ENCODE measurements around the gene EPHB3.
A peak's percentile ranks its signal among the peaks of the same experiment; 100 is the strongest.

The EPHB3 gene

DNA sequence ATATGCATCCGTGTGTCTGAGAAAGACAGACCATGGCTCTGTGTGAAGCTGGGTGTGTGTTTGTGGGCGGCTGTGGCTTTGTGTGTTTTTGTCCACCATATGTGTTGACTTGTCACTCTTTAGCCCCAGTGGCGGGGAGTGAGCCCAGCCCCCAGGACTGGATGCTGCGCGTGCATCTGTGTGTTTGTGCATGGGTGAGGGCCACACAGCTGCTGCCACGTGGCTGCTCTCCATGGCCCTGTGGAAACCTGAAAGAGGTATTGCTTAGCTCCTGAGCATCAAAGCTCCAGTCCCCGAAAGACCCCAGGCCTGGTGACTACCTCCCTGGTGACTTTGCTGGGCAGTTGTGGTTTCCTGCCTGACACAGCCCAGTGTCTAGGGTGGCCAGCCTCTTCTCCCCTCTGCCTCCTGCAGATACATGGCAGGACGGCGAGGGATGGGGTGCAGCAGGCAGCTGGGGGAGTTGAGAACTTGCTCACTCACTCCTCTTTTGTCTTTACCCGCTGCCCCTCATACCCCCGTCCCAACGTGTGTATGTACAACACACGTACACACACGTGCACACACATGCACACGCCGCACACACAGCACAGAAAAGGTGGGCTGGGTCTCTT is 6.5 kb downstream of the EPHB3 start:
- peaks cover 19% of the 10 kb centered on the region for H3K4me1 ChIP-seq (ENCODE audit: insufficient read depth, low read length)
- no peaks in the 10 kb centered on the region for H3K36me3 ChIP-seq (ENCODE audit: insufficient read depth, low read depth, low read length)
- H3K27ac ChIP-seq (ENCODE audit: low read length) = no peak overlapping the region
- H3K4me3 ChIP-seq (ENCODE audit: low read length) = peak overlapping the region; percentile 68
- no peaks in the 10 kb centered on the region; the same call in 1 of the 2 replicates for H3K9me3 ChIP-seq (ENCODE audit: insufficient read depth, low read depth, low read length)
- no peak overlapping the region for H3K9ac ChIP-seq (ENCODE audit: low read depth, low read length)
- H3K27me3 ChIP-seq (ENCODE audit: insufficient read depth, low read length) = peaks cover 100% of the 10 kb centered on the region

- peaks cover 95% of the 10 kb centered on the region for H3K27me3 ChIP-seq (ENCODE audit: insufficient read depth, low read length)
- H3K4me1 ChIP-seq (ENCODE audit: insufficient read depth, low read length) = peaks cover 19% of the 10 kb centered on the region
Measured at GRCh38 chr3:184568560-184568923, 7.0 kb downstream of the EPHB3 start.

DNA sequence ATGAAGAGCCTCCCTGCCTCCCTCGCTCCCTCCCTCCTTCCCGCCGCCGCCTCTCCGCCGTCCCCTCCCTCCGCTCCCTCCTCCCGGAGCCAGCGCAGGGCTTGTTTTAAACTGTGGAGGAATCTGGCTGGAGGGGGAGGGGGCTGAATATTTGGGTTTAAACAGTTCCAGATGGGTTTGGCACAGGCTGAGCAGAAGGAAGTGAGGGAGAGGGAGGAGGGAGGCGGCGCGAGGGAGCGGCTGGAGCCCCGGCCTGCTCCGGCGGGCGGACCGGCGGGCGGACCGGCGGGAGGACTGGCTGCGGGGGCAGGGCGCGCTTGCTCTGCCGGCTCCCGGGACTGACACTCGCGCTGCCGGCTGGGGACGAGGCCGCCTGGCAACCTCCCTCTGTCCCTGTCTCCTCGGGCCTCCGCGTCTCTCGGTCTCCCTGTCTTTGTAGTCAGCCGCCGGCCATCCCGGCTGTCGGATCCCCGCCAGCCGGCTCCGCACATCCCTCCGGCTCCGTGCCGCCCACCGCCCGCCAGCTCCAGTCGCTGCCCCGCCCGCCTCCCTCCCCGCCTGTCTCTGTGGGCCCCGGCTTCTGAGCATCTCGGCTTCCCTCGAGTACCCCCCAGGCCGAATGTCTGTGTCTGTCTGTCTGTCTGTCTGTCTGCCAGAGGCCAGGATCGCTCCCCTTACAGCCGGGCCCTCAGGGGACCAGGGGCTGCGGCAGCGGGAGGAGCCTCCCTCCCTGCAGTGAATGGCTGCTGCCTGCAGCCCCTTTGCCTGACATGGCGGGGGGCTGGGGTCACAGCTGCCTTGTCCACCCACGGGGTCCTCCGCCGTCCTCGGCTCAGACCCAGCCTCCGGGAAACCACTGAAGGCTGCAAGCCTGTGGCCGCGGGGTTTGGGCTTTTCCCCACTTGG is 7.6 kb downstream of the EPHB3 start:
- H3K4me1 ChIP-seq (ENCODE audit: insufficient read depth, low read length) = peaks cover 22% of the 10 kb centered on the region
- no peaks in the 10 kb centered on the region for H3K36me3 ChIP-seq (ENCODE audit: insufficient read depth, low read depth, low read length)
- H3K9ac ChIP-seq (ENCODE audit: low read depth, low read length) = no peak overlapping the region
- H3K9me3 ChIP-seq (ENCODE audit: insufficient read depth, low read depth, low read length) = no peaks in the 10 kb centered on the region; the same call in 1 of the 2 replicates
- H3K4me3 ChIP-seq (ENCODE audit: low read length) = peak overlapping the region; percentile 68; the same call in 1 of the 2 replicates
- H3K27ac ChIP-seq (ENCODE audit: low read length) = no peak overlapping the region
- H3K27me3 ChIP-seq (ENCODE audit: insufficient read depth, low read length) = peaks cover 92% of the 10 kb centered on the region

More at GRCh38 chr3:184568560-184568923, 7.0 kb downstream of the EPHB3 start:
- Histone ChIP-seq H3K36me3 (ENCODE audit: insufficient read depth, low read depth, low read length) (no peaks in the 10 kb centered on the region), H3K4me3 (ENCODE audit: low read length) (peak overlapping the region; percentile 68), H3K27ac (ENCODE audit: low read length) (no peak overlapping the region), H3K9ac (ENCODE audit: low read depth, low read length) (no peak overlapping the region), H3K9me3 (ENCODE audit: insufficient read depth, low read depth, low read length) (no peaks in the 10 kb centered on the region; the same call in 1 of the 2 replicates)

GRCh38 chr3:184570035-184570434 is 8.4 kb downstream of the EPHB3 start:
- H3K9me3 ChIP-seq (ENCODE audit: insufficient read depth, low read depth, low read length) = no peaks in the 10 kb centered on the region; the same call in 1 of the 2 replicates
- no peak overlapping the region for H3K9ac ChIP-seq (ENCODE audit: low read depth, low read length)
- H3K27ac ChIP-seq (ENCODE audit: low read length) = no peak overlapping the region
- peak overlapping the region; percentile 68; the same call in 1 of the 2 replicates for H3K4me3 ChIP-seq (ENCODE audit: low read length)
- no peaks in the 10 kb centered on the region for H3K36me3 ChIP-seq (ENCODE audit: insufficient read depth, low read depth, low read length)
- H3K27me3 ChIP-seq (ENCODE audit: insufficient read depth, low read length) = peaks cover 87% of the 10 kb centered on the region
- H3K4me1 ChIP-seq (ENCODE audit: insufficient read depth, low read length) = peaks cover 23% of the 10 kb centered on the region

- Histone ChIP-seq H3K9me3 (ENCODE audit: insufficient read depth, low read depth, low read length) (no peaks in the 10 kb centered on the region; the same call in 1 of the 2 replicates), H3K27me3 (ENCODE audit: insufficient read depth, low read length) (peaks cover 82% of the 10 kb centered on the region), H3K36me3 (ENCODE audit: insufficient read depth, low read depth, low read length) (no peaks in the 10 kb centered on the region), H3K4me3 (ENCODE audit: low read length) (no peak overlapping the region), H3K9ac (ENCODE audit: low read depth, low read length) (no peak overlapping the region), H3K27ac (ENCODE audit: low read length) (no peak overlapping the region), H3K4me1 (ENCODE audit: insufficient read depth, low read length) (peaks cover 24% of the 10 kb centered on the region)
Measured at GRCh38 chr3:184570489-184570888, 8.9 kb downstream of the EPHB3 start.

GRCh38 chr3:184571750-184572377 is 10.3 kb downstream of the EPHB3 start:
- Histone ChIP-seq H3K36me3 (ENCODE audit: insufficient read depth, low read depth, low read length) (no peaks in the 10 kb centered on the region), H3K9ac (ENCODE audit: low read depth, low read length) (no peak overlapping the region), H3K4me3 (ENCODE audit: low read length) (no peak overlapping the region), H3K9me3 (ENCODE audit: insufficient read depth, low read depth, low read length) (no peaks in the 10 kb centered on the region; the same call in 1 of the 2 replicates), H3K4me1 (ENCODE audit: insufficient read depth, low read length) (peaks cover 24% of the 10 kb centered on the region), H3K27me3 (ENCODE audit: insufficient read depth, low read length) (peaks cover 82% of the 10 kb centered on the region), H3K27ac (ENCODE audit: low read length) (no peak overlapping the region)

DNA sequence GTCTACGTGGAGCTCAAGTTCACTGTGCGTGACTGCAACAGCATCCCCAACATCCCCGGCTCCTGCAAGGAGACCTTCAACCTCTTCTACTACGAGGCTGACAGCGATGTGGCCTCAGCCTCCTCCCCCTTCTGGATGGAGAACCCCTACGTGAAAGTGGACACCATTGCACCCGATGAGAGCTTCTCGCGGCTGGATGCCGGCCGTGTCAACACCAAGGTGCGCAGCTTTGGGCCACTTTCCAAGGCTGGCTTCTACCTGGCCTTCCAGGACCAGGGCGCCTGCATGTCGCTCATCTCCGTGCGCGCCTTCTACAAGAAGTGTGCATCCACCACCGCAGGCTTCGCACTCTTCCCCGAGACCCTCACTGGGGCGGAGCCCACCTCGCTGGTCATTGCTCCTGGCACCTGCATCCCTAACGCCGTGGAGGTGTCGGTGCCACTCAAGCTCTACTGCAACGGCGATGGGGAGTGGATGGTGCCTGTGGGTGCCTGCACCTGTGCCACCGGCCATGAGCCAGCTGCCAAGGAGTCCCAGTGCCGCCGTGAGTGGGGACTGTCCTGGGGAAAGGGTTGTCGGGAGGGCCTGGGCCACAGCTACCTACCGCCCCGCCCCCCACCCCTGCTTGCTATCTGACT is 11.2 kb downstream of the EPHB3 start:
- peaks cover 24% of the 10 kb centered on the region for H3K4me1 ChIP-seq (ENCODE audit: insufficient read depth, low read length)
- peaks cover 75% of the 10 kb centered on the region for H3K27me3 ChIP-seq (ENCODE audit: insufficient read depth, low read length)
- no peaks in the 10 kb centered on the region; the same call in 1 of the 2 replicates for H3K9me3 ChIP-seq (ENCODE audit: insufficient read depth, low read depth, low read length)
- H3K27ac ChIP-seq (ENCODE audit: low read length) = no peak overlapping the region
- H3K36me3 ChIP-seq (ENCODE audit: insufficient read depth, low read depth, low read length) = no peaks in the 10 kb centered on the region
- no peak overlapping the region for H3K4me3 ChIP-seq (ENCODE audit: low read length)
- H3K9ac ChIP-seq (ENCODE audit: low read depth, low read length) = no peak overlapping the region

- H3K9me3 ChIP-seq (ENCODE audit: insufficient read depth, low read depth, low read length) = no peaks in the 10 kb centered on the region
- H3K4me3 ChIP-seq (ENCODE audit: low read length) = peak overlapping the region; percentile 68
- H3K36me3 ChIP-seq (ENCODE audit: insufficient read depth, low read depth, low read length) = no peaks in the 10 kb centered on the region
- H3K4me1 ChIP-seq (ENCODE audit: insufficient read depth, low read length) = peaks cover 27% of the 10 kb centered on the region
- H3K27ac ChIP-seq (ENCODE audit: low read length) = no peak overlapping the region
- peaks cover 70% of the 10 kb centered on the region for H3K27me3 ChIP-seq (ENCODE audit: insufficient read depth, low read length)
- H3K9ac ChIP-seq (ENCODE audit: low read depth, low read length) = 0 out of 2 replicates have a peak overlapping the region, but pooled peaks have one; percentile 34
Measured at GRCh38 chr3:184574515-184575417, 13.2 kb downstream of the EPHB3 start.

- H3K9ac ChIP-seq (ENCODE audit: low read depth, low read length) = no peak overlapping the region
- H3K27me3 ChIP-seq (ENCODE audit: insufficient read depth, low read length) = peaks cover 68% of the 10 kb centered on the region
- no peak overlapping the region for H3K27ac ChIP-seq (ENCODE audit: low read length)
- H3K36me3 ChIP-seq (ENCODE audit: insufficient read depth, low read depth, low read length) = no peaks in the 10 kb centered on the region
- H3K4me1 ChIP-seq (ENCODE audit: insufficient read depth, low read length) = peaks cover 22% of the 10 kb centered on the region
- no peaks in the 10 kb centered on the region for H3K9me3 ChIP-seq (ENCODE audit: insufficient read depth, low read depth, low read length)
- no peak overlapping the region for H3K4me3 ChIP-seq (ENCODE audit: low read length)
Measured at GRCh38 chr3:184575701-184576100, 14.1 kb downstream of the EPHB3 start.

- H3K4me1 ChIP-seq (ENCODE audit: insufficient read depth, low read length) = peaks cover 22% of the 10 kb centered on the region
- peaks cover 68% of the 10 kb centered on the region for H3K27me3 ChIP-seq (ENCODE audit: insufficient read depth, low read length)
- no peak overlapping the region for H3K4me3 ChIP-seq (ENCODE audit: low read length)
- no peak overlapping the region for H3K27ac ChIP-seq (ENCODE audit: low read length)
- H3K9me3 ChIP-seq (ENCODE audit: insufficient read depth, low read depth, low read length) = no peaks in the 10 kb centered on the region
- no peaks in the 10 kb centered on the region for H3K36me3 ChIP-seq (ENCODE audit: insufficient read depth, low read depth, low read length)
- H3K9ac ChIP-seq (ENCODE audit: low read depth, low read length) = no peak overlapping the region
Measured at GRCh38 chr3:184576457-184577240, 15.1 kb downstream of the EPHB3 start.

All from iPS-20b (cell line).